Endodermal cell (in vitro differentiated cells): Measurements from ENCODE around the gene TRIM2. TPM values are rescaled to one million over a fixed set of nuclear protein-coding genes. Genes with fewer than 3 reads are reported as not detected.

ENCODE experiments used
- DNase-seq: peaks from one replicate; pipeline ENCODE4 v3.0.0-alpha.2; 2017
- H3K27ac ChIP-seq: 2 replicates; pipeline ENCODE4 v1.5.1; 2013; ENCODE audit warnings: mild to moderate bottlenecking, low read depth, low read length, moderate library complexity
- H3K27me3 ChIP-seq: 2 replicates; pipeline ENCODE4 v1.6.1; 2013; ENCODE audit warnings: mild to moderate bottlenecking, low read length, moderate library complexity; ENCODE audit not compliant: insufficient read depth, control insufficient read depth, poor library complexity, severe bottlenecking
- H3K36me3 ChIP-seq: 2 replicates; pipeline ENCODE4 v1.7.0; 2013; ENCODE audit warnings: mild to moderate bottlenecking, low read length, moderate library complexity; ENCODE audit not compliant: control insufficient read depth, insufficient read depth
- H3K4me1 ChIP-seq: one replicate; pipeline ENCODE4 v1.7.0; 2013; ENCODE audit warnings: low read length; ENCODE audit not compliant: control insufficient read depth, insufficient read depth
- H3K4me3 ChIP-seq: 2 replicates; pipeline ENCODE4 v1.5.1; 2013; ENCODE audit warnings: mild to moderate bottlenecking, low read length, moderate library complexity
- H3K9ac ChIP-seq: 2 replicates; pipeline ENCODE4 v1.6.1; 2013; ENCODE audit warnings: mild to moderate bottlenecking, low read length, moderate library complexity; ENCODE audit not compliant: poor library complexity, severe bottlenecking; ENCODE audit errors: extremely low read depth
- H3K9me3 ChIP-seq: 2 replicates; pipeline ENCODE4 v1.6.1; 2013; ENCODE audit warnings: mild to moderate bottlenecking, low read length, moderate library complexity; ENCODE audit not compliant: control insufficient read depth
- H3K27ac Mint-ChIP-seq: 2 replicates; pipeline ENCODE4 v1.8.0; 2020; ENCODE audit warnings: mixed read lengths
- H3K27me3 Mint-ChIP-seq: 2 replicates; pipeline ENCODE4 v1.8.0; 2021; ENCODE audit warnings: mild to moderate bottlenecking, mixed read lengths; ENCODE audit not compliant: insufficient read depth
- H3K36me3 Mint-ChIP-seq: 2 replicates; pipeline ENCODE4 v1.8.0; 2020; ENCODE audit warnings: low read depth, mixed read lengths
- H3K4me1 Mint-ChIP-seq: 2 replicates; pipeline ENCODE4 v1.8.0; 2020; ENCODE audit warnings: mixed read lengths
- H3K4me3 Mint-ChIP-seq: 2 replicates; pipeline ENCODE4 v1.8.0; 2020; ENCODE audit warnings: mild to moderate bottlenecking, moderate library complexity, mixed read lengths
- H3K9me3 Mint-ChIP-seq: 2 replicates; pipeline ENCODE4 v1.8.0; 2020; ENCODE audit warnings: mild to moderate bottlenecking, mixed read lengths
- CTCF ChIP-seq: fragments of 200-600 bp; sonication (generic); conservative IDR thresholded peaks from 2 replicates; pipeline ENCODE4 v1.5.0; 2021; ENCODE audit warnings: antibody characterized with exemption, mild to moderate bottlenecking
- WGBS, 2 experiments: methylation state at CpG; one replicate each; pipeline versions ENCODE4 v1.1.5 to v1.1.7; 2013; ENCODE audit warnings: missing lambda C conversion rate in 2 of 2, mixed read lengths in 1 of 2; ENCODE audit not compliant: insufficient coverage in 1 of 2, insufficient read length in 1 of 2; 5-methylcytosine and 5-hydroxymethylcytosine counted together
- total RNA-seq, 2 donors: library from RNA; stranded (reverse); fragmentation: NEBNext Ultra II Directional in 1 of 2; extraction: Animal tissue kit (Norgen Biotek cat#: 25700) in 1 of 2; gene quantifications; 2 replicates in 1 of 2; 3 replicates in 1 of 2; pipeline ENCODE4 v1.2.1, GENCODE V29; 2021

Gene TRIM2
- total RNA-seq, 2 donors from 2014 or later, result 31.8 to 56.1 TPM

GRCh38 chr4:153174821-153175567 is 29.2 kb upstream of the TRIM2 start:
- H3K27ac Mint-ChIP-seq, result no peak overlapping the region

GRCh38 chr4:153176938-153177337 is 27.3 kb upstream of the TRIM2 start:
- DNase-seq, result no peak
- TF ChIP-seq CTCF, result no peak
- H3K9me3 ChIP-seq, result no peaks in the 10 kb centered on the region
- Mint-ChIP-seq H3K9me3 (no peaks in the 10 kb centered on the region), H3K27me3 (no peaks in the 10 kb centered on the region), H3K4me1 (peaks cover 9% of the 10 kb centered on the region), H3K27ac (no peak overlapping the region), H3K36me3 (no peaks in the 10 kb centered on the region), H3K4me3 (no peak overlapping the region)
- H3K4me3 ChIP-seq, result no peak overlapping the region
- no peak overlapping the region for H3K9ac ChIP-seq
- no peak overlapping the region for H3K27ac ChIP-seq
- H3K4me1 ChIP-seq, result no peaks in the 10 kb centered on the region
- WGBS, 2 experiments, result 80 to 83% methylated on average over 1 to 3 of the region's 3 CpGs
- H3K27me3 ChIP-seq, result no peaks in the 10 kb centered on the region
- H3K36me3 ChIP-seq, result no peaks in the 10 kb centered on the region

More at GRCh38 chr4:153174821-153175567, 29.2 kb upstream of the TRIM2 start:
- H3K9me3 Mint-ChIP-seq, result no peaks in the 10 kb centered on the region
- Histone ChIP-seq H3K27ac (no peak overlapping the region), H3K9me3 (no peaks in the 10 kb centered on the region), H3K36me3 (no peaks in the 10 kb centered on the region), H3K27me3 (no peaks in the 10 kb centered on the region), H3K4me1 (no peaks in the 10 kb centered on the region), H3K4me3 (no peak overlapping the region), H3K9ac (no peak overlapping the region)
- peaks cover 9% of the 10 kb centered on the region for H3K4me1 Mint-ChIP-seq
- WGBS, 2 experiments, result 94 to 98% methylated on average over 20 to 22 of the region's 22 CpGs
- no peaks in the 10 kb centered on the region for H3K36me3 Mint-ChIP-seq
- no peak for DNase-seq
- H3K27me3 Mint-ChIP-seq, result no peaks in the 10 kb centered on the region
- no peak overlapping the region for H3K4me3 Mint-ChIP-seq
- no peak for TF ChIP-seq CTCF

- H3K4me1 Mint-ChIP-seq, result peaks cover 9% of the 10 kb centered on the region
- Histone ChIP-seq H3K4me3 (no peak overlapping the region), H3K36me3 (no peaks in the 10 kb centered on the region), H3K4me1 (no peaks in the 10 kb centered on the region), H3K27me3 (no peaks in the 10 kb centered on the region), H3K9me3 (no peaks in the 10 kb centered on the region), H3K9ac (no peak overlapping the region), H3K27ac (no peak overlapping the region)
- 90 to 94% methylated on average over 7 of the region's 7 CpGs for WGBS, 2 experiments
- H3K27ac Mint-ChIP-seq, result no peak overlapping the region
- no peak for TF ChIP-seq CTCF
- no peaks in the 10 kb centered on the region for H3K36me3 Mint-ChIP-seq
- no peak overlapping the region for H3K4me3 Mint-ChIP-seq
- peaks cover 4% of the 10 kb centered on the region for H3K27me3 Mint-ChIP-seq
- H3K9me3 Mint-ChIP-seq, result no peaks in the 10 kb centered on the region
- no peak for DNase-seq
Observed at GRCh38 chr4:153177841-153178240, 26.4 kb upstream of the TRIM2 start.
